Hepatocyte (in vitro differentiated cells): ENCODE measurements around the gene CORO1C.

Experiments
- EZH2 ChIP-seq: fragments of 200-600 bp; sonication (generic); IDR thresholded peaks from 2 replicates; pipeline ENCODE4 v1.6.1; 2016; ENCODE audit warnings: antibody characterized with exemption, mild to moderate bottlenecking, borderline replicate concordance
- EZH2phosphoT487 ChIP-seq: fragments of 200-600 bp; sonication (generic); IDR thresholded peaks from one replicate; pipeline ENCODE4 v1.6.1; 2018; ENCODE audit warnings: antibody characterized with exemption, mild to moderate bottlenecking, low read depth, moderate library complexity; ENCODE audit not compliant: unreplicated experiment, severe bottlenecking
- TF ChIP-seq, protein P1 (sequence below): fragments of 200-600 bp; sonication (generic); IDR thresholded peaks from 2 replicates; pipeline ENCODE4 v1.5.1; 2016; ENCODE audit warnings: antibody characterized with exemption, mild to moderate bottlenecking; ENCODE audit not compliant: poor library complexity

- TF ChIP-seq, protein P1, sequence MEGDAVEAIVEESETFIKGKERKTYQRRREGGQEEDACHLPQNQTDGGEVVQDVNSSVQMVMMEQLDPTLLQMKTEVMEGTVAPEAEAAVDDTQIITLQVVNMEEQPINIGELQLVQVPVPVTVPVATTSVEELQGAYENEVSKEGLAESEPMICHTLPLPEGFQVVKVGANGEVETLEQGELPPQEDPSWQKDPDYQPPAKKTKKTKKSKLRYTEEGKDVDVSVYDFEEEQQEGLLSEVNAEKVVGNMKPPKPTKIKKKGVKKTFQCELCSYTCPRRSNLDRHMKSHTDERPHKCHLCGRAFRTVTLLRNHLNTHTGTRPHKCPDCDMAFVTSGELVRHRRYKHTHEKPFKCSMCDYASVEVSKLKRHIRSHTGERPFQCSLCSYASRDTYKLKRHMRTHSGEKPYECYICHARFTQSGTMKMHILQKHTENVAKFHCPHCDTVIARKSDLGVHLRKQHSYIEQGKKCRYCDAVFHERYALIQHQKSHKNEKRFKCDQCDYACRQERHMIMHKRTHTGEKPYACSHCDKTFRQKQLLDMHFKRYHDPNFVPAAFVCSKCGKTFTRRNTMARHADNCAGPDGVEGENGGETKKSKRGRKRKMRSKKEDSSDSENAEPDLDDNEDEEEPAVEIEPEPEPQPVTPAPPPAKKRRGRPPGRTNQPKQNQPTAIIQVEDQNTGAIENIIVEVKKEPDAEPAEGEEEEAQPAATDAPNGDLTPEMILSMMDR = no peak
- TF ChIP-seq EZH2 = no peak
- TF ChIP-seq EZH2phosphoT487 = no peak
Observed at GRCh38 chr12:108721824-108722223, 9.5 kb downstream of the CORO1C start.
